ENCODE measurements around the gene MYOC.

GRCh38 chr1:171668372-171668771 lies 15.9 kb upstream of the MYOC start:
- no peak for TF ChIP-seq EZH2 (IDR thresholded peaks at IDR 0.05; ENCODE audit: insufficient read depth, poor library complexity, severe bottlenecking)
- TF ChIP-seq EZH2phosphoT487 (IDR thresholded peaks at IDR 0.05; ENCODE audit: insufficient read depth, low read depth) = no peak

Data from GM23248 (cell line).